CD4-positive, CD25-positive, alpha-beta regulatory T cell (primary cell): ENCODE data around the gene NEB. TPM values are rescaled to one million over a fixed set of nuclear protein-coding genes. Genes with fewer than 3 reads are reported as not detected.
"Not testable (repeated sequence)": the region's sequence is repeated elsewhere in the genome, so short reads cannot be mapped to it uniquely, and the experiment has no call there.

Experiments
- ATAC-seq, 2 donors: fragments of 150-1000 bp; cut with Tn5 transposase; one replicate each; pipeline ENCODE4 v1.10.0; 2021; ENCODE audit warnings: low read depth in 2 of 2, moderate number of reproducible peaks in 2 of 2, moderate library complexity in 1 of 2
- DNase-seq, 3 donors: peaks; one replicate each; pipeline versions ENCODE4 v3.0.0 to v3.0.0-alpha.2; 2012 to 2022; ENCODE audit warnings: mixed read lengths in 1 of 3
- H3K27ac ChIP-seq: one replicate; pipeline ENCODE4 v1.7.0; 2013; ENCODE audit warnings: mild to moderate bottlenecking, low read length; ENCODE audit not compliant: insufficient read depth, poor library complexity, severe bottlenecking
- H3K27me3 ChIP-seq: one replicate; pipeline ENCODE4 v1.7.0; 2013; ENCODE audit warnings: low read length; ENCODE audit not compliant: control insufficient read depth, insufficient read depth
- H3K36me3 ChIP-seq: one replicate; pipeline ENCODE4 v1.7.0; 2013; ENCODE audit warnings: mild to moderate bottlenecking, low read length, moderate library complexity; ENCODE audit not compliant: control insufficient read depth, insufficient read depth
- H3K4me1 ChIP-seq: 2 replicates; pipeline ENCODE4 v1.7.0; 2013; ENCODE audit warnings: mild to moderate bottlenecking, low read length; ENCODE audit not compliant: insufficient read depth, control insufficient read depth, poor library complexity, severe bottlenecking
- H3K4me3 ChIP-seq: one replicate; pipeline ENCODE4 v1.7.0; 2013; ENCODE audit warnings: low read depth, mild to moderate bottlenecking, low read length, moderate library complexity
- H3K9me3 ChIP-seq, 2 experiments: 1 replicate in 1 of 2; 2 replicates in 1 of 2; pipeline ENCODE4 v1.7.0; 2013; ENCODE audit warnings: low read length in 2 of 2, mild to moderate bottlenecking in 1 of 2, moderate library complexity in 1 of 2; ENCODE audit not compliant: control insufficient read depth in 2 of 2
- H3K27ac Mint-ChIP-seq, 3 donors: one replicate each; pipeline ENCODE4 v1.8.0; 2020 to 2022; ENCODE audit warnings: mild to moderate bottlenecking in 3 of 3, mixed read lengths in 3 of 3, moderate library complexity in 2 of 3
- H3K27me3 Mint-ChIP-seq: one replicate; pipeline ENCODE4 v1.8.0; 2022; ENCODE audit warnings: mild to moderate bottlenecking, mixed read lengths
- H3K36me3 Mint-ChIP-seq: one replicate; pipeline ENCODE4 v1.8.0; 2020; ENCODE audit warnings: mixed read lengths
- H3K4me1 Mint-ChIP-seq, 4 donors: one replicate each; pipeline ENCODE4 v1.8.0; 2020 to 2022; ENCODE audit warnings: mixed read lengths in 4 of 4, mild to moderate bottlenecking in 1 of 4
- H3K4me3 Mint-ChIP-seq, 4 donors: one replicate each; pipeline ENCODE4 v1.8.0; 2020 to 2022; ENCODE audit warnings: mild to moderate bottlenecking in 4 of 4, mixed read lengths in 4 of 4, moderate library complexity in 3 of 4
- H3K9me3 Mint-ChIP-seq, 7 donors: one replicate each; pipeline ENCODE4 v1.8.0; 2020 to 2022; ENCODE audit warnings: mixed read lengths in 7 of 7, mild to moderate bottlenecking in 3 of 7, moderate library complexity in 2 of 7
- polyA plus RNA-seq, 4 donors: library from polyadenylated mRNA; unstranded; fragments of 300-500 nt; fragmentation: Illumina TruSeq; gene quantifications; one replicate each; pipeline ENCODE4 v1.2.3, GENCODE V29; 2021
- total RNA-seq: library from RNA; stranded (reverse); gene quantifications from one replicate; pipeline ENCODE4 v1.2.3, GENCODE V29; 2022

NEB gene
- total and polyA plus RNA-seq, 5 donors from 2014 or later: 0.06 to 1.3 (median 0.24) TPM; not detected in 1

GRCh38 chr2:151607459-151608424 lies 126.5 kb downstream of the NEB start:
- H3K9me3 ChIP-seq, DNase-seq, H3K27ac ChIP-seq, H3K4me3 ChIP-seq, H3K4me1 Mint-ChIP-seq, H3K9me3 Mint-ChIP-seq, H3K27ac Mint-ChIP-seq, H3K4me3 Mint-ChIP-seq, H3K27me3 ChIP-seq, H3K4me1 ChIP-seq, H3K27me3 Mint-ChIP-seq, H3K36me3 Mint-ChIP-seq, H3K36me3 ChIP-seq, ATAC-seq: not testable (repeated sequence)

DNA sequence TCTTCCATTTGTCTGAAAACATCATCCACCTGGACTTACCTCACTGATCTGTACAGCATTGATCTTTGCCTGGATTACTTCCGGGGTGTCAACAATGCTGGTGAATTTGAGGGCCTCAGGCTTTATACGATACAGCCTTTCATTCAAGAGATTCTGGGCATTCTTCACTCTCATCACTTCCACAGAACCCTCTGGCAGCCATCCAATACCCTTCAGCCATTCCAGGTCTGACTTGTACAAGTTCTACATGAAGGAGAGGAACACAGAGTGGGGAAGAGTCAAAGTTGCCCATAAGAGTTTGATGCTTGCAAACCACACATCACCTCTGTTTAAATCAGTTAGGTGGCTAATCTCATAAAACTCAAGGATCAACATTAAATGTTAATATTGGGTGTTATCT lies 130.7 kb downstream of the NEB start:
- ATAC-seq, H3K4me3 ChIP-seq, H3K27ac ChIP-seq: not testable (repeated sequence)

GRCh38 chr2:151602402-151602801 lies 131.9 kb downstream of the NEB start:
- not testable (repeated sequence) for H3K4me3 Mint-ChIP-seq, H3K4me1 ChIP-seq, H3K27ac Mint-ChIP-seq, H3K27me3 Mint-ChIP-seq, H3K36me3 Mint-ChIP-seq, H3K27ac ChIP-seq, DNase-seq, H3K4me3 ChIP-seq, H3K36me3 ChIP-seq, ATAC-seq, H3K4me1 Mint-ChIP-seq, H3K27me3 ChIP-seq, H3K9me3 Mint-ChIP-seq, H3K9me3 ChIP-seq

More for the DNA sequence above, 130.7 kb downstream of the NEB start:
- not testable (repeated sequence) for H3K9me3 Mint-ChIP-seq, H3K4me1 Mint-ChIP-seq, H3K4me3 Mint-ChIP-seq, DNase-seq, H3K27me3 Mint-ChIP-seq, H3K27ac Mint-ChIP-seq, H3K36me3 ChIP-seq, H3K9me3 ChIP-seq, H3K36me3 Mint-ChIP-seq, H3K27me3 ChIP-seq, H3K4me1 ChIP-seq

- H3K9me3 ChIP-seq, H3K36me3 Mint-ChIP-seq, DNase-seq, H3K27ac ChIP-seq, H3K4me1 Mint-ChIP-seq, H3K4me3 ChIP-seq, H3K27ac Mint-ChIP-seq, H3K27me3 Mint-ChIP-seq, H3K9me3 Mint-ChIP-seq, H3K4me3 Mint-ChIP-seq, H3K27me3 ChIP-seq, H3K4me1 ChIP-seq, H3K36me3 ChIP-seq: not testable (repeated sequence)
- ATAC-seq: peak; percentile 64 to 75
Observed at GRCh38 chr2:151601803-151602202, 132.5 kb downstream of the NEB start.

DNA sequence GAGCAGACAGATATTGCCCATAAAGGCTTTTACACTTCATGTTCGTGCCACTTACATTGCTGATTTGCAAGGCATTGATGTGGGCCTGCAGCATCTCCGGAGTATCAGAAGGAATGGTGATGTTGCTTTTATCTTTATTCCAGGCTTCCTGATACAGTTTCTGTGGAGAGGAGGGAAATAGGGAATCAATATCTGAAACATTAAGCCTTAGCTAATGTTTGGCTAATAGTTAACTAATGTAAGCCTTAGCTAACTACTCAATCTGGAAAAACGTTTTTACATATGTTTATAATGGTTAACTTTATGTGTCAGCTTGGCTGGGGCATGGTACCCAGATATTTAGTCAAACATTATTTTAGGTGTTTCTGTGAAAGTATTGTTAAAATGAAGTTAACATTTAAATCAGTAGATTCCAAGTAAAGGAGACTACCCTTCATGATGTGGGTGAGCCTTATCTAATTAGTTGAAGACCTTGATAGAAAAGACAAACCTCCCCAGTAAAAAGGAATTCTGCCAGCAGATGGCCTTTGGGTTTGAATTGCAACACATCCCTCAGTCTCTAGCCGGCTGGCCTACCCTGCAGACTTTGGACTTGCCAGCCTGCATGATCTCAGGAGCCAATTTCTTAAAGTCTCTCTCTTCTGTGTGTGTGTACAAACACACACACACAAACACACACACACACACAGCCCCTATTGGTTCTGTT lies 137.2 kb downstream of the NEB start:
- H3K9me3 ChIP-seq: not testable (repeated sequence)

GRCh38 chr2:151591908-151592255 lies 142.4 kb downstream of the NEB start:
- H3K27me3 ChIP-seq, H3K4me1 Mint-ChIP-seq, ATAC-seq, H3K27ac ChIP-seq, H3K4me3 ChIP-seq, H3K27me3 Mint-ChIP-seq, H3K4me3 Mint-ChIP-seq, H3K4me1 ChIP-seq, H3K36me3 Mint-ChIP-seq, H3K36me3 ChIP-seq, H3K9me3 ChIP-seq, DNase-seq, H3K9me3 Mint-ChIP-seq, H3K27ac Mint-ChIP-seq: not testable (repeated sequence)

More for the DNA sequence above, 137.2 kb downstream of the NEB start:
- H3K36me3 ChIP-seq, H3K4me3 ChIP-seq, H3K9me3 Mint-ChIP-seq, H3K4me1 Mint-ChIP-seq, H3K4me1 ChIP-seq, ATAC-seq, H3K27ac ChIP-seq, H3K27me3 ChIP-seq, H3K36me3 Mint-ChIP-seq, DNase-seq, H3K4me3 Mint-ChIP-seq, H3K27ac Mint-ChIP-seq, H3K27me3 Mint-ChIP-seq: not testable (repeated sequence)

GRCh38 chr2:151591250-151591907 lies 142.9 kb downstream of the NEB start:
- not testable (repeated sequence) for H3K4me1 ChIP-seq, H3K9me3 ChIP-seq, H3K9me3 Mint-ChIP-seq, H3K27ac ChIP-seq, H3K4me3 ChIP-seq, H3K27me3 ChIP-seq, H3K27ac Mint-ChIP-seq, H3K4me1 Mint-ChIP-seq, H3K4me3 Mint-ChIP-seq, H3K27me3 Mint-ChIP-seq, DNase-seq, H3K36me3 ChIP-seq, H3K36me3 Mint-ChIP-seq
- peak; percentile 65 to 71 for ATAC-seq
